ENCODE data around the gene ASNS. TPM values are rescaled to one million over a fixed set of nuclear protein-coding genes. Genes with fewer than 3 reads are reported as not detected.

The ASNS gene
- polyA plus RNA-seq, 1 of the 3 experiments (the other 2 are of a cell fraction) = 11.8 TPM

- TF ChIP-seq ZBTB33 (IDR thresholded peaks at IDR 0.05; ENCODE audit: borderline replicate concordance, low read depth) (no peak), USF2 (IDR thresholded peaks at IDR 0.05; ENCODE audit: borderline replicate concordance, low read depth, low read length) (no peak), RFX5 (IDR thresholded peaks at IDR 0.05; ENCODE audit: low read length) (no peak)
Measured at GRCh38 chr7:97818066-97818663, 54.0 kb downstream of the ASNS start (continued).

Small RNA genes within 50 kb of the gene (small RNA-seq; reads per million reads assigned to genes)
- 0 reads per million in 7 experiments for gene AC005326.1
- 0 reads per million in 7 experiments for gene AC079781.2
- 0 reads per million in 7 experiments for gene SNRPCP9

Other genes with a start within 250 kb of the ASNS start
- not detected in 2 replicates for gene TAC1, start 140.3 kb downstream of the ASNS start, polyA plus RNA-seq (2012; rRNA removed)
- not detected in 2 replicates for gene OCM2, start 117.8 kb upstream of the ASNS start, polyA plus RNA-seq (2012; rRNA removed)
- gene LMTK2, start 234.5 kb upstream of the ASNS start, polyA plus RNA-seq (2012; rRNA removed) = 6.8 and 9.0 TPM in 2 replicates

Measured in SK-N-SH (cell line).